ENCODE measurements around the gene MLX.
"Not testable (repeated sequence)": the region's sequence is repeated elsewhere in the genome, so short reads cannot be mapped to it uniquely, and the experiment has no call there.

MLX gene

GRCh38 chr17:42618442-42619150 lies 51.7 kb downstream of the MLX start:
- DNase-seq (ENCODE audit: low read depth, low spot score): peak; percentile 73

GRCh38 chr17:42621987-42622386 lies 55.1 kb downstream of the MLX start:
- not testable (repeated sequence) for DNase-seq (ENCODE audit: low read depth, low spot score)
